ENCODE measurements around the gene STK38L. TPM values are rescaled to one million over a fixed set of nuclear protein-coding genes. Genes with fewer than 3 reads are reported as not detected.

The STK38L gene
- total RNA-seq, result 36.0 TPM
- long read RNA-seq, full-length matches to known transcripts, result 41 of 56 reads
- long read RNA-seq, partial matches to known transcripts, result 3 of 56 reads
- long read RNA-seq, other reads (novel, unspliced or antisense), result 12 of 56 reads

- peak; percentile 99 for ATAC-seq
- Histone ChIP-seq H3K4me1 (peaks cover 25% of the 10 kb centered on the region), H3K4me3 (peak within 1 kb of the TSS; percentile 88), H3K36me3 (no peaks in the 10 kb centered on the region), H3K9me3 (no peaks in the 10 kb centered on the region), H3K27ac (peak within 1 kb of the TSS; percentile 81), H3K27me3 (no peaks in the 10 kb centered on the region)
- TF ChIP-seq CTCF (IDR thresholded peaks at IDR 0.05), result peak; percentile 31
- intact Hi-C loops (cut with DNase I), result no loop called here
- peak; percentile 100 for DNase-seq
Measured at GRCh38 chr12:27243804-27244688, at the start of gene STK38L. Gene STK38L, plus strand, starts transcription at chr12:27244286. Its CDS starts 53,435 bp downstream, at chr12:27297721.

- Histone ChIP-seq H3K27ac (no peak overlapping the region), H3K27me3 (no peaks in the 10 kb centered on the region), H3K4me1 (peaks cover 3% of the 10 kb centered on the region), H3K9me3 (no peaks in the 10 kb centered on the region), H3K4me3 (no peak overlapping the region), H3K36me3 (no peaks in the 10 kb centered on the region)
- no peak for DNase-seq
- intact Hi-C loops (cut with DNase I), result no loop called here
- TF ChIP-seq CTCF (IDR thresholded peaks at IDR 0.05), result no peak
- no peak for ATAC-seq
Measured at GRCh38 chr12:27194644-27195043, 49.4 kb upstream of the STK38L start.

- Histone ChIP-seq H3K27ac (no peak overlapping the region), H3K27me3 (no peaks in the 10 kb centered on the region), H3K9me3 (no peaks in the 10 kb centered on the region), H3K36me3 (no peaks in the 10 kb centered on the region), H3K4me3 (no peak overlapping the region), H3K4me1 (no peaks in the 10 kb centered on the region)
- DNase-seq, result no peak
- no peak for TF ChIP-seq CTCF (IDR thresholded peaks at IDR 0.05)
- ATAC-seq, result no peak
- intact Hi-C loops (cut with DNase I), result no loop called here
Measured at GRCh38 chr12:27198036-27198435, 46.0 kb upstream of the STK38L start.

- no peaks in the 10 kb centered on the region for H3K36me3 ChIP-seq
- intact Hi-C loops (cut with DNase I), result no loop called here
Measured at GRCh38 chr12:27199638-27200300, 44.3 kb upstream of the STK38L start.

GRCh38 chr12:27201169-27201568, 42.9 kb upstream of the STK38L start:
- H3K9me3 ChIP-seq, result no peaks in the 10 kb centered on the region
- no peak overlapping the region for H3K4me3 ChIP-seq
- H3K27ac ChIP-seq, result no peak overlapping the region
- intact Hi-C loops (cut with DNase I), result no loop called here
- no peaks in the 10 kb centered on the region for H3K4me1 ChIP-seq
- no peak for TF ChIP-seq CTCF (IDR thresholded peaks at IDR 0.05)
- no peak for DNase-seq
- ATAC-seq, result no peak
- no peaks in the 10 kb centered on the region for H3K27me3 ChIP-seq
- H3K36me3 ChIP-seq, result no peaks in the 10 kb centered on the region

More at GRCh38 chr12:27199638-27200300, 44.3 kb upstream of the STK38L start:
- no peak for ATAC-seq
- Histone ChIP-seq H3K27ac (no peak overlapping the region), H3K4me3 (no peak overlapping the region), H3K4me1 (no peaks in the 10 kb centered on the region), H3K27me3 (no peaks in the 10 kb centered on the region), H3K9me3 (no peaks in the 10 kb centered on the region)
- no peak for TF ChIP-seq CTCF (IDR thresholded peaks at IDR 0.05)
- no peak for DNase-seq

Measured in upper lobe of right lung (tissue), 1 donor.